Measurements from ENCODE around the gene CDCA7.
"Not testable (repeated sequence)": the region's sequence is repeated elsewhere in the genome, so short reads cannot be mapped to it uniquely, and the experiment has no call there.

Gene CDCA7

DNA sequence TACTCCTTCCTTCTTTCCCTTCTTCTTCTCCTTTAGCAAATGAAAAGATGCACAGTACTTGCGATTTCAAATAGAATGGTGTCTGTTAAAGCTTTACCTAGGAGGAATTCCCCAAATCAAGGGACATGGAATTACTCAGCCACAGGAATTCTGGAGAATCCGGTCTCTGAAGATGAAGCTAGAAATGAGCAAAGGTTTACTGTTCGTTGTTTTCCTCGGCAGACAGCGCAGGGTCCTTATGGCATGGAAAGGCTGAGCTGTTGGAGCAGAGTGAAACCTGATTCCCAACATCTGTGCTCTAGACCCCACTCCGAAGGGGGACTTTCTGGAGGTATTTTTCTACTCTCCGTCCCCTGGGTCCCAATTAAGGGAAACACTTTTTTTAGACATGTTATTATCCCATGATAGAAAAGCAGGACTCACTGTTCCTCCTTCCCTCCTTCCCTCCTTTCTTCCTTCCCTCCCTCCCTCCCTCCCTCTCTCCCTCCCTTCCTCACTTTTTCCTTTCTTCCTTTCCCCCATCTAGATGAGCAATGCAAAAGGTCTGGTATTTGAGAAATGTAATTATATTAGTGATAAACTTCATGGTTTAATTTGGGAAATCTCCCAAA is 47.1 kb downstream of the CDCA7 start:
- no peak for DNase-seq (ENCODE audit: low read depth in 2 of 3, low spot score in 1 of 3)

DNA sequence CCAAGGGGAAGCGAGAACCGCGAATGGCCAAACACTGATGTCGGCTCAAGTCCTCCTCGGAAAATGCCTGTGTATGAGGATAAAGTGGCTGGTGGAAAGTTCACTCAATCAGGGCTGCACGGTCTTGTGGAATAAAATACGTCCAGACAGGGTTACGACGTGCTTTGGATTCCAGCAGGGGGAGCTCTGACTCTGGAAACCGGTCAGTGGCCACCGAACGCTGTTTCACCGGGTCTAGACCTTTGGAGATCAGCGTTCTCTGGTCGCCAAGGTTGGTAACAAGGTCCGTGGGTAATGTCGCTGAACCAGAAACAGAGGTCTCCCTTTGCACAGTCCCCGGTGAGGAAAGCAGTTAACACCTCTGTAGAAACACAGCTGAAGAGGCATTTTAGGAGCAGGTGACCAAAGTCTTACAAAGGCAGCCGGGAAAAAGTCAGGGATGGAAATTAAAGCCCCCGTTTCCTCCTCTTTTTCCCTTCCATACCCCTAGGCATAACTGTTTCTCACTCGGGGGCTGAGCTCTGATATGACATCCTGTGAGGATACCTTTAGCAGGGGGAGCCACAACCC is 47.8 kb downstream of the CDCA7 start:
- peak; percentile 60 to 86 (median 64) for DNase-seq (ENCODE audit: low read depth in 2 of 3, low spot score in 1 of 3)

DNA sequence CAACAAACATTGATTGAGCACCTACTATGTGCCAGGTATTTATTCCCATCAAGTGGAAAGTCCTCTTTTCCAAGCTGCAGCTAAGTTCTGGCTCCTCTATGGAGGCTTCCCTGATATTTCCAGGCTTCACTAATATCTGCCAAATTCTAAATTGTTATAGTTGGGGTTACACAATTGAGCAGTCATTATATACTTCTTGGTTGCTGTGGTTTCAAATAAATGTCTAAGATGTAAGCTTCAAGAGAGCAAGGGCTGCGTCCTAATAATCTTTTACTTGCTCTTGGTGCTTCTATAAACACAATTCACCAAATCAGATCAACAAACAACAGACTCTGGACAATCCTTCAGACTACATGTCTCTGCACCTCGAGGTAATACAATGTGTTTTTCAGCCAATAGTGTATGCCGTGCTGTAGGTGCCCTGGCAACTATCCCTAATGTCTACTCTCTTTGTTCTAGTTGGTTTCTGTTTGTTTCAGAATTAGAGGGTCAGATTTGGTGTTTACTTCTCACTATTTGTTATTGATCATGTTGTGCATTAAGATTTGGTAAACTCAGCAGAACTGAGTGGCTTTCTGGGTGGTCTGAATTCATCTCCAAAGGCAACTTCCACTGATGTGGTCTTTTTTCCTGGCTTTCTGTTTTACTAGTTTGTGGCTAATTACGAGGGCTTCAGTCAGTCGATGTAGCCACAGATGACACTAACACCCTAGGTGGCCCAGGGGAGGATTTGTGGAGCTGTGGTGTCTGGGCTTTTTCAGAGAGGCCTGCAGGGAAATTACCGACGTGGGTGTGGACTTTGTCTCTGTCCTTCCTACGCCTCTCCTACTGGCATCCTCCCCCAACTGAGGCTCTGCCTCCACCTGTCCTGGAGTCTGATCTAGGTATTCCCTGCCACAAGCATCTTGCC is 50.4 kb downstream of the CDCA7 start:
- DNase-seq (ENCODE audit: low read depth in 2 of 3, low spot score in 1 of 3) = no peak

DNA sequence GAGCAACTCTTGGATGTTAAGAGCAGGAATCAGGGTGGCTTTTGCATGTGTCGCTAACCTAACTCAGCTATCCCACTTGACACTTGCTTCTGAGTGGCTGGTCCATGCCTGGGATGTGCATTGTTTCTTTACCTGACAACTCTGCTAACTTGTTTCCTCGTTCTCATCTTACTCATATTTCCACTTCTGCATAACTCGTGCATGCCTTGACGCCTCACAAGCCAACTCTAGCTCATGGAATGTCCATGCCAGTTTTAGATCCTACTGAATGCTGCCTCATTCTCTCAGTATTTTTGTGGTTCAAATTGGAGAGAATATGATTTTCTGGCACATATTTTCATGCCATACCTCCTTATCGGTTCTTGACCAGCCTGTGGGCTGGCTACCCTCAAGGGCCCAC is 52.5 kb downstream of the CDCA7 start:
- DNase-seq (ENCODE audit: low read depth in 2 of 3, low spot score in 1 of 3) = no peak

DNA sequence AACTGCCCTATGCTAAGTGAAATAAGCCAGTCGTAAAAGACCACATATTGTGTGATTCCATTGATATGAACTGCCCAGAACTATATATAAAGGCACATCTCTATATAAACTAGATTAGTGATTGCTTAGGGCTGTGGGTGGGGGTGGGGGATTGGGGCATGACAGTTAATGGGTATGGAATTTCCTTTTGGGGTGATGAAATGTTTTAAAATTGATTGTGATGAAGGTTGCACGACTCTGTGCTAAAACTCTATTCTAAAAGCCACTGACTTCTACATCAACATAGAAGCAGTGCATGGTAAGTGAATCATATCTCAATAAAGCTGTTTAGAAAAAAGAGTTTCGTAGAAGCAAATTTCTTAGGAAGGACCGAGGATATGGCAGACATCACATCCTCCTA is 53.0 kb downstream of the CDCA7 start:
- no peak for DNase-seq (ENCODE audit: low read depth in 2 of 3, low spot score in 1 of 3)

DNA sequence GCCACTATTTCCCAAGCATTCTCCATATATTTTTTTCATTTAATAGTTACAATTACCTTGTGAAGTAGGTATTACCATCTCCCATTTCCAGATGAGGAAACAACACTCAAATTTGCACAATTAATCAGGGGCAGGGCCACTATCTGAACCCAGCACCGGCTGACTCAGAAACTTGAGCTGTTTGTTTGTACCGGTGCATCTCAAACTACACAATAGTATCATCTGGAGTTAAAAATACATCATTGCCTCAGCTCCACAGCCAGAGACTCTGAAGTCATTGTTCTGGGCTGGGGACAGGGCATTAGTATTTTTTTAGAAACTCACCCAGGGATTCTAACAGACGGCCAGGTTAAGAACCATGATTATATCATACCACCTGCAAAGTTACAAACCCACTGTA is 55.9 kb downstream of the CDCA7 start:
- no peak for DNase-seq (ENCODE audit: low read depth in 2 of 3, low spot score in 1 of 3)

DNA sequence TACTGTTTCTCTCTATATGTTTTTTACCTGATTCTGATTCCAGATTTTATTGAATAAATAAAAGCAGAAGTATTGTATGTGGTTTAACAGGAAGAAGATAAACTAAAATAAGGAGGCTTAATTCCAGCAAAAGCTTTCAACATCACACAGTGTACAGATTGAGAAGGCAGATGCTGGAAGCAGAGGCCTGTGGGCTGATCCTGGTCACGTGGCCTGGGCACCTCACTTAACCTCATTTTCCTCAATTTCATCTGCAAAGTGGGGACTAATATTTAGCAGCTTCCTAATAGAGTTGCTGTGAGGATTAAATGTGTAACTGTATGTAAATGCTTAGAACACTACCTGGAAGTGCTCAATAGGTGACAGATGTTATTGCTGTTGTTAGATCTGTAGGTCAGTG is 58.0 kb downstream of the CDCA7 start:
- no peak for DNase-seq (ENCODE audit: low read depth in 2 of 3, low spot score in 1 of 3)

DNA sequence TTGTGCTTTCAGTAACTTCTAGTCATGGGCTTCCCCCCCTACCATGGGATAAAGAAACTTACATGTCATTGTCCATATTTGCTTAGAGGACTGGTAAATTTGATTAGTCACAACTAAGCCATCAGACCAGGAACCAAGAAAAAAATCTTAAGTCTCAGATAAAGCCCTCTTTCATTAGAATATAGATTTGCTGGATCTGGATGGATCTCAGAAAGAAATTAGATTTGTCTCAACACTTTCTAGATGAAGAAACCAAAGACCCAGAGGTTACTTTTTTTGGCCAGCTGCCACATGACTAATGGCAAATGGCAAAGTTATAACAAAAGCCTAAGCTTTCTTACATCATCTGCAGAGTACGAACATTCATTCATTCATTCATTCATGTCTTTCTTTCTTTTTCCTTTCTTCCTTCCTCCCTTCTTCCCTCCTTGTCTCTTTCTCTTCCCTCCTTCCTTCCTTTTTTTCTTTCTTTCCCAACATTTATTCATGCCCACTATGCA is 60.2 kb downstream of the CDCA7 start:
- no peak for DNase-seq (ENCODE audit: low read depth in 2 of 3, low spot score in 1 of 3)

DNA sequence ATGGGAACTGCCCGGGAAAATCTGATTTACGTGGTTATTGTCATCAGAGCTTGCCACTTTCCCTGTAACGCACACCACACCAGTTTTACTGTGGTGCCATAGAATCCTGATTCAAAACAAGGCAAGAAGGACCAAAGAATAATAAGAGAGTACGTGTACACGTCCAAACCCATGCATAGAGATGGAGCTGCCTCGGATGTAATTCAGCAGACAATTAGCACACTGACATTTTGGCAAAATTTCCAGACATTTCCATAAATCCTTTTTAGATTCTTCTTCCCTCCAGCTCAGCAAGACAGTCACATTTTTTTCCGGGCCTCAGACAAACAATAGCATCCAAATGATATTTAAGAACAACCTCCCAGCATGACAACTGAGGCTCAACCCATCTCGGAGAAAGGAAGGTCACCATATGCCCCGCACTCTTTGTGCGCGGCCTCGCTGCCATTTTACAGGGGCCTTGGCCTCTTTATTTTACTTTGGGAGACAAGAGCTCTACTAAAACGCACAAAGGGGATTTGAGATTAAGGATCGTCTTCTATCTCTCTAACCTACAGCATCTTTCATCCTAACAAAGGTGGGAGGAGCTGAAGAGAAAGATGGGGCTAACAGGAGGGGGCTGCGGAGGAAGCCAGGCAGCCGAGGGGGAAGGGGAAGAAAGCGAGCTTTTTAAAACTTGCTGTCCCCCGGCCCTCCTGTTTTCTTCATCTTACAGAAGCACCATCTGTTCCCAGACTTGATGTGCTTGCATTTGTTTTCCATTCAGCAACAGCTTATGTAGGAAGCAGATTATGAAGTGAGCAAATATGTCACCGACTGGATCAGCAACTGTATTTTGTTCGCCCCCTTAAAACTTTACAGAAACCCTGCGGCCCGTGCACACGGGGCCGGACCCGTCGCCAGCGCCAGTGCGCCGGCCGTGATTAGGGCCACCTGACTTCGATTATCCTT is 61.0 kb downstream of the CDCA7 start:
- no peak for DNase-seq (ENCODE audit: low read depth in 2 of 3, low spot score in 1 of 3)

DNA sequence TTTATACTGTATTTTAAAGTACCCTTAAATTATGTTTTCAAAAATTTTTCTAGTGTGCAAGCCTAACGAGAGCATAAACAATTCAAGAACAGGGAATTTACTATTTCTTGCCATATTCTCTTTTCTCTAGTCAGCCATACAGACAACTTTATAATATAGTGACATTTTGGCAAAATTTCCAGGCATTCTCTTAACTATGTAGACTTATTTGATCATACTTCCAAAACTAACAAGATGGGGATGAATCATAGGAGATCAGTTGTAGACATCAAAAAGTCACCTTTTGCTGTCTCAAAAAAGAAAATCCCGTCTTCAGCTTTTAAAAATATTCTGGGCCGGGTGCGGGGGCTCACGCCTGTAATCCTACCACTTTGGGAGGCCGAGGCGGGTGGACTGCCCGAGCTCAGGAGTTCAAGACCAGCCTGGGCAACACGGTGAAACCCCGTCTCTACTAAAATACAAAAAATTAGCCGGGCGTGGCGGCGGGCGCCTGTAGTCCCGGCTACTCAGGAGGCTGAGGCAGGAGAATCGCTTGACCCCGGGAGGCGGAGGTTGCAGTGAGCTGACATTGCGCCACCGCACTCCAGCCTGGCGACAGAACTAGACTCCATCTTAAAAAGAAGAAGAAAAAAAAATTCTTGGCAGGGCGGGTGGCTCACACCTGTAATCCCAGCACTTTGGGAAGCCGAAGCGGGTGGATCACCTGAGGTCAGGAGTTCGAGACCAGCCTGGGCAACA is 61.9 kb downstream of the CDCA7 start:
- not testable (repeated sequence) for DNase-seq (ENCODE audit: low read depth in 2 of 3, low spot score in 1 of 3)

DNA sequence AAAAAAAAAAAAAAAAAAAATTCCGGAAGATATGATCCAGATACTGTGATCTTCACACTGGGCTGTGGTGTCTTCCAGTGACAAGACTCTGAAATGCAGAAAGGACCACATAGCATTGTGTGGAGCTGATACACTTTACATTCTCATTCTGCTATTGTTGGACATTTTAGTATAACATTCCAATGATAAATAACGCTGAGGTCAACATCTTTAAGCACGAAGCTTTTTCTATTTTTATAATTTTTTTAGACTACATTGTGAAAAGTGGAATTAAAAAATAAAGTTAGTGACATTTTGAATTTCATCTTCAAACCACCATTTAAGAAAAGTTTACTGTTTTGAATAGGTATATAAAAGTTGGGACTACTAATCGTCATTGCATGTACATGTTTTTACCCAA is 62.7 kb downstream of the CDCA7 start:
- DNase-seq (ENCODE audit: low read depth in 2 of 3, low spot score in 1 of 3) = no peak

DNA sequence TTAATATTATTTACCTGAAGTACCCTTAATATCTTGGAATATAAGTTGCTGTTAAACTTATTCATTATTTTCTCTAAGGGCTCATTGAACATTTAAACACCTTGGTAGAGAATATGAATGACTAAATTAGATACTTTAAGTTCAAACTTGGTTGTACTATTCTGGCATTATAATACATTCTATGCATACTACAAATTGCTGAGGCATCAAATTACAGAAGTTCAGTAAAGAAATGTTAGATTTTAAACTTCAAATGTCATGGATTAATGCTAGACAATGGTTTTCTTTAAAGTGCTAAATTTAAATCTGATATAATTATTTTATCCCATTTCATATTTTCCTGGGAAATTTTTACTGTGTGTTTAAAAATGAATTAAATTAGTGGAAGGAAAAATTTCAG is 63.1 kb downstream of the CDCA7 start:
- no peak for DNase-seq (ENCODE audit: low read depth in 2 of 3, low spot score in 1 of 3)

Data from stimulated activated CD4-positive, alpha-beta T cell treated with anti-CD3 and anti-CD28 coated beads, Interleukin-12 subunit alpha, Interleukin-12 subunit beta, amount 100 ng/mL, for 48 hours (primary cell).